ENCODE results near the gene CTIF. TPM values are rescaled to one million over a fixed set of nuclear protein-coding genes. Genes with fewer than 3 reads are reported as not detected.

Gene CTIF
- total and polyA plus RNA-seq, 4 donors, result 10.6 to 26.7 (median 12.3) TPM

GRCh38 chr18:48831113-48831759 lies 292.4 kb downstream of the CTIF start:
- DNase-seq (ENCODE audit: low spot score), result no peak
- peaks cover 0 to 2% (median 0%) of the 10 kb centered on the region in 4 donors for H3K4me1 ChIP-seq (ENCODE audit: control insufficient read depth in 4 of 4, insufficient read depth in 4 of 4, low read length in 3 of 4)
- WGBS, result 95% methylated on average over 9 of the region's 9 CpGs

GRCh38 chr18:48831802-48832201 lies 293.0 kb downstream of the CTIF start:
- Histone ChIP-seq H3K9me3 (ENCODE audit: control insufficient read depth in 4 of 4, low read length in 3 of 4) (no peaks in the 10 kb centered on the region), H3K4me3 (ENCODE audit: low read depth in 1 of 3, low read length in 3 of 3) (no peak overlapping the region), H3K9ac (ENCODE audit: low read depth in 1 of 2, low read length in 2 of 2) (no peak overlapping the region), H3K27me3 (ENCODE audit: control insufficient read depth in 4 of 4, insufficient read depth in 4 of 4, low read length in 3 of 4) (no peaks in the 10 kb centered on the region), H3K36me3 (ENCODE audit: control insufficient read depth in 4 of 4, insufficient read depth in 3 of 4, low read depth in 1 of 4, low read length in 3 of 4) (no peaks in the 10 kb centered on the region), H3K27ac (ENCODE audit: low read depth in 1 of 2, low read length in 2 of 2) (no peak overlapping the region), H3K4me1 (ENCODE audit: control insufficient read depth in 4 of 4, insufficient read depth in 4 of 4, low read length in 3 of 4) (peaks cover 0 to 2% (median 0%) of the 10 kb centered on the region in 4 donors)
- DNase-seq (ENCODE audit: low spot score), result no peak
- TF ChIP-seq, protein P1, sequence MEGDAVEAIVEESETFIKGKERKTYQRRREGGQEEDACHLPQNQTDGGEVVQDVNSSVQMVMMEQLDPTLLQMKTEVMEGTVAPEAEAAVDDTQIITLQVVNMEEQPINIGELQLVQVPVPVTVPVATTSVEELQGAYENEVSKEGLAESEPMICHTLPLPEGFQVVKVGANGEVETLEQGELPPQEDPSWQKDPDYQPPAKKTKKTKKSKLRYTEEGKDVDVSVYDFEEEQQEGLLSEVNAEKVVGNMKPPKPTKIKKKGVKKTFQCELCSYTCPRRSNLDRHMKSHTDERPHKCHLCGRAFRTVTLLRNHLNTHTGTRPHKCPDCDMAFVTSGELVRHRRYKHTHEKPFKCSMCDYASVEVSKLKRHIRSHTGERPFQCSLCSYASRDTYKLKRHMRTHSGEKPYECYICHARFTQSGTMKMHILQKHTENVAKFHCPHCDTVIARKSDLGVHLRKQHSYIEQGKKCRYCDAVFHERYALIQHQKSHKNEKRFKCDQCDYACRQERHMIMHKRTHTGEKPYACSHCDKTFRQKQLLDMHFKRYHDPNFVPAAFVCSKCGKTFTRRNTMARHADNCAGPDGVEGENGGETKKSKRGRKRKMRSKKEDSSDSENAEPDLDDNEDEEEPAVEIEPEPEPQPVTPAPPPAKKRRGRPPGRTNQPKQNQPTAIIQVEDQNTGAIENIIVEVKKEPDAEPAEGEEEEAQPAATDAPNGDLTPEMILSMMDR (IDR thresholded peaks at IDR 0.05; ENCODE audit: low read depth, low read length, missing input control), result no peak
- TF ChIP-seq HNF4G (IDR thresholded peaks at IDR 0.05) (no peak), SP1 (IDR thresholded peaks at IDR 0.05) (no peak), JUND (IDR thresholded peaks at IDR 0.05) (no peak), NR2F2 (IDR thresholded peaks at IDR 0.05) (no peak), HNF4A (conservative IDR thresholded peaks at IDR 0.05) (no peak), FOXA1 (IDR thresholded peaks at IDR 0.05) (no peak), ATF3 (IDR thresholded peaks at IDR 0.05) (no peak), GABPA (IDR thresholded peaks at IDR 0.05 in 1 of 2, conservative IDR thresholded peaks at IDR 0.05 in 1 of 2) (no peak), MAX (IDR thresholded peaks at IDR 0.05) (no peak), EGR1 (IDR thresholded peaks at IDR 0.05; ENCODE audit: low read depth in 2 of 2) (no peak), FOXA2 (IDR thresholded peaks at IDR 0.05) (no peak), YY1 (IDR thresholded peaks at IDR 0.05) (no peak)
- TF ChIP-seq, protein P2, sequence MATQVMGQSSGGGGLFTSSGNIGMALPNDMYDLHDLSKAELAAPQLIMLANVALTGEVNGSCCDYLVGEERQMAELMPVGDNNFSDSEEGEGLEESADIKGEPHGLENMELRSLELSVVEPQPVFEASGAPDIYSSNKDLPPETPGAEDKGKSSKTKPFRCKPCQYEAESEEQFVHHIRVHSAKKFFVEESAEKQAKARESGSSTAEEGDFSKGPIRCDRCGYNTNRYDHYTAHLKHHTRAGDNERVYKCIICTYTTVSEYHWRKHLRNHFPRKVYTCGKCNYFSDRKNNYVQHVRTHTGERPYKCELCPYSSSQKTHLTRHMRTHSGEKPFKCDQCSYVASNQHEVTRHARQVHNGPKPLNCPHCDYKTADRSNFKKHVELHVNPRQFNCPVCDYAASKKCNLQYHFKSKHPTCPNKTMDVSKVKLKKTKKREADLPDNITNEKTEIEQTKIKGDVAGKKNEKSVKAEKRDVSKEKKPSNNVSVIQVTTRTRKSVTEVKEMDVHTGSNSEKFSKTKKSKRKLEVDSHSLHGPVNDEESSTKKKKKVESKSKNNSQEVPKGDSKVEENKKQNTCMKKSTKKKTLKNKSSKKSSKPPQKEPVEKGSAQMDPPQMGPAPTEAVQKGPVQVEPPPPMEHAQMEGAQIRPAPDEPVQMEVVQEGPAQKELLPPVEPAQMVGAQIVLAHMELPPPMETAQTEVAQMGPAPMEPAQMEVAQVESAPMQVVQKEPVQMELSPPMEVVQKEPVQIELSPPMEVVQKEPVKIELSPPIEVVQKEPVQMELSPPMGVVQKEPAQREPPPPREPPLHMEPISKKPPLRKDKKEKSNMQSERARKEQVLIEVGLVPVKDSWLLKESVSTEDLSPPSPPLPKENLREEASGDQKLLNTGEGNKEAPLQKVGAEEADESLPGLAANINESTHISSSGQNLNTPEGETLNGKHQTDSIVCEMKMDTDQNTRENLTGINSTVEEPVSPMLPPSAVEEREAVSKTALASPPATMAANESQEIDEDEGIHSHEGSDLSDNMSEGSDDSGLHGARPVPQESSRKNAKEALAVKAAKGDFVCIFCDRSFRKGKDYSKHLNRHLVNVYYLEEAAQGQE (IDR thresholded peaks at IDR 0.05), result no peak
- 94% methylated on average over 6 of the region's 6 CpGs for WGBS

More at GRCh38 chr18:48831113-48831759, 292.4 kb downstream of the CTIF start:
- Histone ChIP-seq H3K9ac (ENCODE audit: low read depth in 1 of 2, low read length in 2 of 2) (no peak overlapping the region), H3K9me3 (ENCODE audit: control insufficient read depth in 4 of 4, low read length in 3 of 4) (no peaks in the 10 kb centered on the region), H3K4me3 (ENCODE audit: low read depth in 1 of 3, low read length in 3 of 3) (no peak overlapping the region), H3K27ac (ENCODE audit: low read depth in 1 of 2, low read length in 2 of 2) (no peak overlapping the region), H3K36me3 (ENCODE audit: control insufficient read depth in 4 of 4, insufficient read depth in 3 of 4, low read depth in 1 of 4, low read length in 3 of 4) (no peaks in the 10 kb centered on the region), H3K27me3 (ENCODE audit: control insufficient read depth in 4 of 4, insufficient read depth in 4 of 4, low read length in 3 of 4) (no peaks in the 10 kb centered on the region)
- no peak for TF ChIP-seq MAX (IDR thresholded peaks at IDR 0.05)
- TF ChIP-seq, protein P2 (IDR thresholded peaks at IDR 0.05), result no peak
- TF ChIP-seq, protein P1 (IDR thresholded peaks at IDR 0.05; ENCODE audit: low read depth, low read length, missing input control), result no peak
- no peak for TF ChIP-seq NR2F2 (IDR thresholded peaks at IDR 0.05)

Data from liver (tissue), 9 donors.